IMR-90 (cell line): Measurements from ENCODE around the gene CD151.

Experiments used
- BHLHE40 ChIP-seq: fragments of 150-350 bp; IDR thresholded peaks from 2 replicates; pipeline ENCODE4 v1.6.1; 2016; ENCODE audit warnings: mild to moderate bottlenecking, low read depth, low read length
- CEBPB ChIP-seq: IDR thresholded peaks from 2 replicates; pipeline ENCODE4 v1.6.1; 2012; ENCODE audit warnings: low read depth, low read length, improper control_type of control experiment
- FOS ChIP-seq: fragments of 150-350 bp; IDR thresholded peaks from 2 replicates; pipeline ENCODE4 v1.6.1; 2016; ENCODE audit warnings: low read depth, low read length
- MAFK ChIP-seq: IDR thresholded peaks from 2 replicates; pipeline ENCODE4 v1.6.1; 2012; ENCODE audit warnings: low read depth, low read length, improper control_type of control experiment
- MAZ ChIP-seq: IDR thresholded peaks from 2 replicates; pipeline ENCODE4 v1.6.1; 2012; ENCODE audit warnings: low read depth, mild to moderate bottlenecking, low read length, improper control_type of control experiment, moderate library complexity, borderline replicate concordance
- MXI1 ChIP-seq: IDR thresholded peaks from 2 replicates; pipeline ENCODE4 v1.6.1; 2012; ENCODE audit warnings: low read depth, mild to moderate bottlenecking, low read length, moderate library complexity, borderline replicate concordance
- POLR2A ChIP-seq: IDR thresholded peaks from 2 replicates; pipeline ENCODE4 v1.6.1; 2012; ENCODE audit warnings: mild to moderate bottlenecking, low read depth, low read length
- RAD21 ChIP-seq: IDR thresholded peaks from 2 replicates; pipeline ENCODE4 v1.6.1; 2012; ENCODE audit warnings: low read length, improper control_type of control experiment
- SMC3 ChIP-seq: fragments of 150-350 bp; IDR thresholded peaks from 2 replicates; pipeline ENCODE4 v1.6.1; 2016; ENCODE audit warnings: low read depth, mild to moderate bottlenecking, antibody characterized with exemption, low read length, moderate library complexity
- TF ChIP-seq, protein P1 (sequence below): conservative IDR thresholded peaks from 2 replicates; pipeline ENCODE4 v1.5.1; 2012; ENCODE audit warnings: mild to moderate bottlenecking, low read depth, low read length, improper control_type of control experiment
- TF ChIP-seq, protein P2 (sequence below): fragments of 150-350 bp; IDR thresholded peaks from 2 replicates; pipeline ENCODE4 v1.6.1; 2016; ENCODE audit warnings: low read depth, mild to moderate bottlenecking, low read length, moderate library complexity, borderline replicate concordance

DNA sequence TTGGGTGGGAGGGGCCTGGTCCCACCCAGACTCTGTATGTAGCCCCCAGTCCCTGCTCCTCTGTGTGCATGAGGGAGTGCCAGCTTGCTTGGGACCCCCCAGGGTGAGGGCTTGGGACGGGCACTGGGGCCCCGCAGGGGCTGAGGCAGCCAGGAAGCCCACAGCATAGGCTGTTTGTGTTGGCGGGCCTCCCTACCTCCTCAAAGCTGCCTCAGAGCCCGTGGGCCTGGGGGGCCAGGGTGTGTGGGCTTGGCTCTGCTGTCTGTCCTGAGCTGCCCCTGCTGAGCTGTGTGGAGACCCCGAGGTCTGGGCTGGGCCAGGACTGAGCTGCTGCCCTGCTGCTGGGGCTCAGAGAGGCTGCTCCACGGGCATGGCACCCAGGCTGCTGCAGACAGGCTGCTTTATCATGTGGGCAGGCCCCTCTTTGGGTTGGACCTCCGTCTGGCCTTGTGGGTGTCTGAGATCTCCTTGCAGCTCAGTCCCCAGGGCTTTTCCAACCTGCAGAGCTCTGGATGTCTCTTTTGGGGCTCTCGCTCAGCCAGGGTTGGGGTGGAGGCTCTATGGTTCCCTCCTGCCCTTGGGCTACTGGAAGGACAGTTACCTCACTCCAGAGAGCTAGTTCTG, 13.2 kb downstream of the CD151 start:
- TF ChIP-seq, protein P1, sequence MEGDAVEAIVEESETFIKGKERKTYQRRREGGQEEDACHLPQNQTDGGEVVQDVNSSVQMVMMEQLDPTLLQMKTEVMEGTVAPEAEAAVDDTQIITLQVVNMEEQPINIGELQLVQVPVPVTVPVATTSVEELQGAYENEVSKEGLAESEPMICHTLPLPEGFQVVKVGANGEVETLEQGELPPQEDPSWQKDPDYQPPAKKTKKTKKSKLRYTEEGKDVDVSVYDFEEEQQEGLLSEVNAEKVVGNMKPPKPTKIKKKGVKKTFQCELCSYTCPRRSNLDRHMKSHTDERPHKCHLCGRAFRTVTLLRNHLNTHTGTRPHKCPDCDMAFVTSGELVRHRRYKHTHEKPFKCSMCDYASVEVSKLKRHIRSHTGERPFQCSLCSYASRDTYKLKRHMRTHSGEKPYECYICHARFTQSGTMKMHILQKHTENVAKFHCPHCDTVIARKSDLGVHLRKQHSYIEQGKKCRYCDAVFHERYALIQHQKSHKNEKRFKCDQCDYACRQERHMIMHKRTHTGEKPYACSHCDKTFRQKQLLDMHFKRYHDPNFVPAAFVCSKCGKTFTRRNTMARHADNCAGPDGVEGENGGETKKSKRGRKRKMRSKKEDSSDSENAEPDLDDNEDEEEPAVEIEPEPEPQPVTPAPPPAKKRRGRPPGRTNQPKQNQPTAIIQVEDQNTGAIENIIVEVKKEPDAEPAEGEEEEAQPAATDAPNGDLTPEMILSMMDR: no peak
- TF ChIP-seq, protein P2, sequence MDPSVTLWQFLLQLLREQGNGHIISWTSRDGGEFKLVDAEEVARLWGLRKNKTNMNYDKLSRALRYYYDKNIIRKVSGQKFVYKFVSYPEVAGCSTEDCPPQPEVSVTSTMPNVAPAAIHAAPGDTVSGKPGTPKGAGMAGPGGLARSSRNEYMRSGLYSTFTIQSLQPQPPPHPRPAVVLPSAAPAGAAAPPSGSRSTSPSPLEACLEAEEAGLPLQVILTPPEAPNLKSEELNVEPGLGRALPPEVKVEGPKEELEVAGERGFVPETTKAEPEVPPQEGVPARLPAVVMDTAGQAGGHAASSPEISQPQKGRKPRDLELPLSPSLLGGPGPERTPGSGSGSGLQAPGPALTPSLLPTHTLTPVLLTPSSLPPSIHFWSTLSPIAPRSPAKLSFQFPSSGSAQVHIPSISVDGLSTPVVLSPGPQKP: no peak
- TF ChIP-seq RAD21: no peak
- no peak for TF ChIP-seq BHLHE40
- TF ChIP-seq MAZ: peak; percentile 49; the same call in 1 of the 2 replicates
- TF ChIP-seq POLR2A: no peak
- TF ChIP-seq MAFK: no peak
- no peak for TF ChIP-seq FOS
- no peak for TF ChIP-seq SMC3
- no peak for TF ChIP-seq MXI1
- no peak for TF ChIP-seq CEBPB
